Mononuclear cell (primary cell): Measurements from ENCODE around the gene PPM1N. TPM values are rescaled to one million over a fixed set of nuclear protein-coding genes. Genes with fewer than 3 reads are reported as not detected.

Experiments
- H3K27me3 ChIP-seq: 2 replicates; pipeline ENCODE4 v1.6.0; 2011; ENCODE audit warnings: low read length, control low read depth; ENCODE audit not compliant: insufficient read depth
- H3K4me1 ChIP-seq: 2 replicates; pipeline ENCODE4 v1.5.1; 2011; ENCODE audit warnings: mild to moderate bottlenecking, low read length, control low read depth; ENCODE audit not compliant: insufficient read depth
- H3K4me3 ChIP-seq: 2 replicates; pipeline ENCODE4 v1.5.1; 2011; ENCODE audit warnings: mild to moderate bottlenecking, low read length, moderate library complexity
- H3K9me3 ChIP-seq: 2 replicates; pipeline ENCODE4 v1.5.1; 2011; ENCODE audit warnings: low read depth, mild to moderate bottlenecking, control low read depth, low read length
- total RNA-seq: library from RNA; depleted of rRNA; stranded (reverse); fragments of >200 nt; gene quantifications from one replicate; pipeline ENCODE4 v1.2.3, GENCODE V29; 2012

PPM1N gene
- total RNA-seq, 1 donor = 4.3 TPM

DNA sequence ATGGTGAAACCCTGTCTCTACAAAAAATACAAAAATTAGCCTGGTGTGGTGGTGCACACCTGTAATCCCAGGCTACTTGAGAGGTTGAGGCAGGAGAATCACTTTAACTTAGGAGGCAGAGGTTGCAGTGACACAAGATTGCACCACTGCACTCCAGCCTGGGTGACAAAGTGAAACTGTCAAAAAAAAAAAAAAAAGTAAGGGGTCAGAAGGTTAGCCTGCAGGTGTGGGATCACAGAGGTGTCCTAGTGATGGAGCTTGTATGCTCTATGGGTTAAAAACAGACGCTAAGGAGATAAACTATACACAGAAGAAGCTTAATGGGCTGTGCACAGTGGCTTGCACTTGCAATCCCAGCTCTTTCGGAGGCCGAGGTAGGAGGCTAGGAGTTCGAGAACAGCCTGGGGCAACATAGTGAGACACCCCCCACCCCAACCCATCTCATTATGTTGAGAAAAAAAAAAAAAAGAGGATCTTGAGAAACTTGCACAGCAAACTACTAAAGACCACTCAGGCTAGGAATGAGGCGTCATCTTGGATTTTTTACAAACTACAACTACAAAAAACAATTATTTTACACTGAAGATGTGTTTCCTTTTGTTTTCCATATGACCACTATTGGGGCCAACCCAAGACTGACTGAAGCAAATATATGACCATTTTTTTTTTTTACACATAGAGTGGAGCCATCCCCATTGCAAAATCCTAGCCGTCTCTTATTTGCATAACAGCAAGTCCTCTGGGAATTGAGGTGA lies 22.5 kb upstream of the PPM1N start:
- no peak overlapping the region for H3K4me3 ChIP-seq
- peaks cover 40% of the 10 kb centered on the region for H3K27me3 ChIP-seq
- no peaks in the 10 kb centered on the region for H3K9me3 ChIP-seq
- peaks cover 30% of the 10 kb centered on the region for H3K4me1 ChIP-seq

DNA sequence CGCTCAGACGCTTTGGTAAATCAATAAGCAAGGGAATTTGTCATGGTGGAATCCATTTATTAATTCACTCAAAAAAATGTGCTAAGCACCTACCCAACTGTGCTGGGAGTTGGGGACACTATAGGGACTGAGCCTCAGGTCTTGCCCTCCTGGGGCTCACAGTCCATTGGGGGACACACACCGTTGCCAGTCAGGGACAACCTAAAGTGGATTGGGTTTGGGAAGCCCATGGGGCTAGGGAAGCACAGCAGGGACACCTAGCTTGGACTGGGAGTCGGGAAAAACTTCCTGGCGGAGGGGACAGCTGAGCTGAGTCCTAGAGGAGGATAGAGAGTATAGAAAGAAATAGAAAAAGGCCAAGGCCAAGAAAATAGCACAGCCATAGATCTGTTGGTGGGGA lies 21.9 kb upstream of the PPM1N start:
- H3K4me3 ChIP-seq = no peak overlapping the region
- peaks cover 36% of the 10 kb centered on the region for H3K27me3 ChIP-seq
- no peaks in the 10 kb centered on the region for H3K9me3 ChIP-seq
- H3K4me1 ChIP-seq = peaks cover 29% of the 10 kb centered on the region

DNA sequence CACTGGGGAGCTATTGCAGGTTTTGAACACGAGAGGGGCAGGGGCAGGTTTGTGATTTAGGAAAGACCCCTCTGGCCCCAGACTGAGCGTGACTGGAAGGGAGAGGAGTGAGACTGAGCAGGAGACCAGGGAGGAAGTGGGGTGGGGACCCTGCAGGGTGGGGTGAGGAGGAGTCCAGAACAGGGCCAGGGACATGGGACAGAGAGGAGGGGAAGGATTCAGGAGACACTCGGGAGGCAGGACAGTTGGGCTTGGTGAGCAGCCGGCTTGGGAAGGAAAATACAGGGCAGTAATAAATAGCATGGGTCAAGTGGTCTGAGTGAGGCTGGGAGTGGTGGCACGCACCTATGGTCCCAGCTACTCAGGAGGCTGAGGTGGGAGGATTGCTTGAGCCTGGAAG lies 21.1 kb upstream of the PPM1N start:
- H3K27me3 ChIP-seq = peaks cover 27% of the 10 kb centered on the region
- peaks cover 25% of the 10 kb centered on the region for H3K4me1 ChIP-seq
- H3K9me3 ChIP-seq = no peaks in the 10 kb centered on the region
- no peak overlapping the region for H3K4me3 ChIP-seq

DNA sequence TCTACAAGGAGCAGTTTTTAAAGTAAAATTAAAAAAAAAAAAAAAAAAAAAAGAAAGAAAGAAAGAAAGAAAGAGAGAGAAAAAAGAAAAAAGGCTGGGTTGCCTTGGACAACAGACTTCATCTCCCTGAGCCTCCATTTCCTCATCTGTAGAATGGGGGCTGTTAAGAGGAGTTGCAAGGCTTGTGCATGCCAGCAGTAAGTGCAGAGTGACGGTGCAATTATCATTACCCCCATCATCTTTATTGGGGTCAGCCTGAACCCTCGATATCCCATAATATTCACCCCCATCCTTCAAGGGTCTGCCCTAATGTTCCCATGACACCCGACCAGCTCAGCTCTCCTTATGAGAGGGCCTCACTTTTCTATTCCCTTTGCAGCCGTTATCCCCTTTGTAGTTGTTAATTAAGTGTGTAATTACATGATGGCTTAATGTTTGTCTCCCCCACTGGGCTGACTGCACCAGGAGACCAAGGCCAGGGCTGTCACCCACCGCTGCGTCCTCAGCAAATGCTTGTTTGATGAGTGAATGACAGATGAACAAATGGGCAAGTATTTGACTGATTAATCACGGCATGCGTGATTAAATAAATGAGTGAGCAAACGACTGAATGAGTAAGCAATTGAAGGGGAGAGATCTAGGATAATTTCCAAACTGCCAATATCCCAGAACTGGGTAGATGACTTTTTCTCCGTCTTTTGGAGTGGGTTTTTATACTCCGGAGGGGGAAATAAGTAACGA lies 20.4 kb upstream of the PPM1N start:
- no peaks in the 10 kb centered on the region for H3K9me3 ChIP-seq
- H3K4me1 ChIP-seq = peaks cover 18% of the 10 kb centered on the region
- peaks cover 20% of the 10 kb centered on the region for H3K27me3 ChIP-seq
- no peak overlapping the region for H3K4me3 ChIP-seq

DNA sequence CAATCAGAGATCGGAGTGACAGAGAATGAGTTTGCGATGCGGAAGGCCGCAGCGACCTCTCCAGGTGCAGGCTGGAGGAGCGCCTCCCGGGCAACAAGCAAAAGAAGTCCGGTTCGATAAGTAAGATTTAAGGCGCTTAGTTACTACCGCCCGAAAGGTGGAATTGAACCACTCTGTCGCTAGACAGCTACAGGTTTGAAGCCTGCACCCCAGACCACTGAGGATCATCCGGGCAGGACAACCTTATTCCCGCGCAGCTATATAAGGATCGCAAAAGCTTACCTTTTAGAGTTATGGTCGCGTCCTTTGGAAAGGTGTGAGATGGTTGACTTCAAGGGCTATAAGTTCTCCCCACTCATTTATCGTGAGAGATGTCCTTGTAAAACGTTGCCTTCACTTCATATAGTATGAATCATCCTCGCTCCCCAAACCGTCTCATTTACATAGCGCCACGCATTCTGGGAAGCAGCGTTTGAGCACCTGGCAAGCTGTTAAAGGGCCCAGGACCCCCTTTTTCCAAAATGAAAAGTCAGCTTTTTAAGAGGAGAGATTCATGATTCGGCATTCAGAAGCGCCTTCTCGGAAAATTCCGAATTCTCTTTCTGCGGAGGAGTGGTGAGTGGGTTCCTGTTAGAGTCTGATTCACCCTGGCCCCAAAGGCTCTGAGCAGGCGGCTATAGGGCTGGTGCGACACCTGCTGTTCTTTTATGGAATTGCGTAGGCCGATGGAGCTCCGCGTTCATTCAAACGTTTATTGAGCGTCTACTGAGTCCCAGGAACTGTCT lies 19.6 kb upstream of the PPM1N start:
- H3K4me1 ChIP-seq = peaks cover 16% of the 10 kb centered on the region
- H3K27me3 ChIP-seq = peaks cover 14% of the 10 kb centered on the region
- peak overlapping the region; percentile 38 for H3K4me3 ChIP-seq
- no peaks in the 10 kb centered on the region for H3K9me3 ChIP-seq

DNA sequence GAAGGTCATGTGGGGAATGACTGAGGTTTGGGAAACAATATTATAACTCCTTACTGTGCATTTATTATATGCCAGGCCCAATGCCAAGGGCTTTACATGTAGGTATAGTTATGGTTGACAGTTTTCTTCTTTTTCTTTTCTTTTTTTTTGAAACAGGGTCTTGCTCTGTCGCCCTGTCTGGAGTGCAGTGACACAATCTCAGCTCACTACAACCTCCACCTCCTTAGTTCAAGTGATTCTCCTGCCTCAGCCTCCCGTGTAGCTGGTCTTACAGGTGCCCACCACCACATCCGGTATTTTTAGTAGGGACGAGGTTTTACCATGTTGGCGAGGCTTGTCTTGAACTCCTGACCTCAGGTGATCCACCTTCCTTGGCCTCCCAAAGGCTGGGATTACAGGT lies 15.2 kb upstream of the PPM1N start:
- H3K9me3 ChIP-seq = no peaks in the 10 kb centered on the region
- H3K4me1 ChIP-seq = peaks cover 13% of the 10 kb centered on the region
- no peaks in the 10 kb centered on the region for H3K27me3 ChIP-seq
- no peak overlapping the region for H3K4me3 ChIP-seq

DNA sequence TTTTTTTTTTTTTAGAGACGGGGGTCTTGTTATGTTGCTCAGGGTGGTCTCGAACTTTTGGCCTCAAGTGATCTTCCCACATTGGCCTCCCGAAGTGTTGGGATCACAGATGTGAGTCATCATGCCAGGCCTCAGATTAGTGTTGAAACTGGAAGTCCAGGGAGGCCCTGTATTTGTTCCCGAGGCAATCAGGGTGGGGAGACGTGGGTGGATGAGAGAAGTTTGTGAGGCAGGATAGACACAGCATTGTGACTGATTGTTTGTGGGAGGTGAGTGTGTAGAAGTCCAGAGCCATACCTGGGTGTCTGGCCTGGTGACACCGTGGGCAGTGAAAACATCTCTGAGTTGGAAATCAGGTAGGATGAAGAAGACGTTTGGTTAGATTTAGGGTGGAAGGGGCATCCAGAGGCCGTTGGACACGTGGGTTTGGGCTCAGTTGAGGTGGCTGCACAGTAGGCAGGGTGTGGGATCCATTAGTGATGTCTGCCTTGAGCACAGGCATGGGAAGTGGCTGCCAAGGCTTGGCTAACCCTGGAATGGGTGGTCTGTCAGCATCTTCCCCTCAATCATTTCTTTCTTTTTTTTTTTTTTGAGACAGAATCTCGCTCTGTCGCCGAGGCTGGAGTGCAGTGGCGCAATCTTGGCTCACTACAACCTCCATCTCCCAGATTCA lies 13.8 kb upstream of the PPM1N start:
- Histone ChIP-seq H3K4me3 (no peak overlapping the region), H3K4me1 (peaks cover 9% of the 10 kb centered on the region), H3K27me3 (no peaks in the 10 kb centered on the region), H3K9me3 (no peaks in the 10 kb centered on the region)

DNA sequence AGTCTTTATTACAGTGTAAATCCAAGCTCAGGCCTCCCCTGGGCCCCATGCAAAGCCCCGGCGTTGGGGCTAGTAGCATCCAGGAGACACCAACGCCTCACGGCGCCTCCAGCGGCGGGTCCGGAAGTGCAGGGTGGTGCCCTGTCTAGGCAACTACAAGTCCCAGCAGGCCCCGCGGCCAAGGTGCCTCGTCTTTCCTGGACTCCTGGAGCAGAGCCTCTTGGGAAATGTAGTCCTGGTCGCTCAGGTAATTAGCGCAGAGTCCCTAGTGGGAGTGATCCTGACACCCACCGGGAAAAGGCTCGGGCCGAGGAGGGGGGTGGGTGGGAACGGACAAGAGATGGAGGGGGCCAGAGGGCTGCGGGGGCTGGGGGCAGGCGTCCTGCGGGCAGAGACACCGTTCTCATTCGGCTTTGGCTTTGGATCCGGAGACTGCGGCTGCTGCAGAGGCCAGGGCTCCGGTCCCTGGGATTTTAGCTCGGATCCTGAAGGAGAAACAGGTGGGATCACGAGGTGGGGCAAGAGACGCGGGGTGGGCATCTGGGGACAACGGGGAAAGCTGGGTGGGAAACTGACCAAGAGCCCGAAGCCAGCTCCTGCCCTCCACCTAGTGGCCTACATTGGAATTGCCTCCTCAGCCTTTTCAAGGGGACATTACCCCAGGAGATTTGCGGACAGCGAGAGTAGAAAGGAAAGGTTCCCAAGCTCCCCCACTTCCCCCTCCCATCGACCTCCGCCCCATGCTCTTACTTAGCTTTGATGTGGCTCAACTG lies 12.8 kb upstream of the PPM1N start:
- H3K27me3 ChIP-seq = no peaks in the 10 kb centered on the region
- peaks cover 9% of the 10 kb centered on the region for H3K4me1 ChIP-seq
- H3K9me3 ChIP-seq = no peaks in the 10 kb centered on the region
- peak overlapping the region; percentile 51 for H3K4me3 ChIP-seq

DNA sequence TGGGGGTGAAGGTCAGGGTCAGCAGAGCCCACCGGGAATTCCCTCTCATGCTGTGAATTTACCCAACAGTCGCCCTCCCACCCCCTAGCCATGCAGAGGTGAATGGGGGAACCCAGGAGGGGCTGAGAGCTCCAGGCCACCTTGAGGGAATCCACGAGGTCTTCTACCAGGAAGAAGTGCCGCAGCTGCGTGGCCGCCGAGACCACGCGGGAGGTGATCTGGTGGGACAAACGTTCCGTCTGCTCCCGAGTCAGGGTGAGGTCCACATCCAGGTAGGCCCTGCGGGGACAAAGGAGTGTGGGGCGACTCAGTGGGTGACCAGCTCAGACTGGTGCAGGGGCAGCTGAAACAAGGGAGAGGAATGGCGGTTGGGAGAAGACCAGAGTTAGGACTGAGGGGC lies 9.5 kb upstream of the PPM1N start:
- Histone ChIP-seq H3K4me1 (peaks cover 25% of the 10 kb centered on the region), H3K4me3 (no peak overlapping the region), H3K9me3 (no peaks in the 10 kb centered on the region), H3K27me3 (peaks cover 3% of the 10 kb centered on the region)

DNA sequence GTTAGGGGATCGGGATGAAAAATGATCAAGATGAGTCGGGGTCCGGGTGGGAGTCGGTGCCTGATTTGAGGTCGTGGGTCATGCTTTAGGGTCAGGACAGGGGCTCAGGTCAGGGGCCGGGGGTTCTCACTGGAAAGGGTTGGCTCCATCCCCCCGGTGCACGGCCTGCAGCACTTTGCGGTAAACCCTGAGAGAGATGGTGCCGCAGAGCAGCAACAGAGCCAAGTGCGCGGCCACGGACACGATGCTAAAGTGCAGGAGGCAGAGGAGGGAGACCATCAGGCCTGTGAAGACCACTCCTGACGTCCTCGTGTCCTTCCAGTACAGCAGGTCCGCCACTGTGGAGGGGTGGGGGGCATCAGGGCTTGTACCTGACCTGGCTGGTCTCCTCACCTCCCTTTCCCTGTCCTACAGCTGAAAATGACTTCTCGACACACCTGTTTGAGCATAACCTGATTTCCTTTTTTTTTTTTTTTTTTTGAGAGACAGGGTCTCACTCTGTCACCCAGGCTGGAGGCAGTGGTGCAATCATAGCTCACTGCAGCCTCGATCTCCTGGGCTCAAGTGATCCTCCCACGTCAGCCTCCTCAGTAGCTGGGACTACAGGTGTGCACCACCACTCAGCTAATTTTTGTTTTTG lies 8.9 kb upstream of the PPM1N start:
- H3K4me3 ChIP-seq = no peak overlapping the region
- no peaks in the 10 kb centered on the region for H3K9me3 ChIP-seq
- peaks cover 25% of the 10 kb centered on the region for H3K4me1 ChIP-seq
- H3K27me3 ChIP-seq = peaks cover 3% of the 10 kb centered on the region

DNA sequence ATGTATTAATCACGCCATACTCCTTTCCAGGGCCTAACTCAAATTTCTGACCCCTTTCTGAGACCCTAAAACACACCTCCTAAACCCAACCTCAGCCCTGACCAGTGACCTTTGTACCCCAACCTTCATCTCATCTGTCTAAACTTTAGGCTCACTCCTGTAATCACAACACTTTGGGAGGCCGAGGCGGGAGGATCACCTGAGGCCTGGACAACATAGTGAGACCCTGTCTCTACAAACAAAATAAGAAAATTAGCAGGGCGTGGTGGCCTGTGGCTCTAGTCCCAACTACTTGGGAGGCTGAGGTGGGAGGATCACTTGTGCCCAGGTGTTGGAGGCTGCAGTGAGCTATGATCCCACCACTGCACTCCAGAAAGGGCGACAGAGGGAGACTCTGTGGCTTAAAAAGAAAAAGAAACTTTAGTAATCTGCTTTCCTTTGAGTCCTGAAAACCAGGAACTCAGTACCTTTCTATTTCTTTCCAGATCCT lies 6.1 kb upstream of the PPM1N start:
- H3K27me3 ChIP-seq = peaks cover 20% of the 10 kb centered on the region
- peaks cover 28% of the 10 kb centered on the region for H3K4me1 ChIP-seq
- no peaks in the 10 kb centered on the region for H3K9me3 ChIP-seq

DNA sequence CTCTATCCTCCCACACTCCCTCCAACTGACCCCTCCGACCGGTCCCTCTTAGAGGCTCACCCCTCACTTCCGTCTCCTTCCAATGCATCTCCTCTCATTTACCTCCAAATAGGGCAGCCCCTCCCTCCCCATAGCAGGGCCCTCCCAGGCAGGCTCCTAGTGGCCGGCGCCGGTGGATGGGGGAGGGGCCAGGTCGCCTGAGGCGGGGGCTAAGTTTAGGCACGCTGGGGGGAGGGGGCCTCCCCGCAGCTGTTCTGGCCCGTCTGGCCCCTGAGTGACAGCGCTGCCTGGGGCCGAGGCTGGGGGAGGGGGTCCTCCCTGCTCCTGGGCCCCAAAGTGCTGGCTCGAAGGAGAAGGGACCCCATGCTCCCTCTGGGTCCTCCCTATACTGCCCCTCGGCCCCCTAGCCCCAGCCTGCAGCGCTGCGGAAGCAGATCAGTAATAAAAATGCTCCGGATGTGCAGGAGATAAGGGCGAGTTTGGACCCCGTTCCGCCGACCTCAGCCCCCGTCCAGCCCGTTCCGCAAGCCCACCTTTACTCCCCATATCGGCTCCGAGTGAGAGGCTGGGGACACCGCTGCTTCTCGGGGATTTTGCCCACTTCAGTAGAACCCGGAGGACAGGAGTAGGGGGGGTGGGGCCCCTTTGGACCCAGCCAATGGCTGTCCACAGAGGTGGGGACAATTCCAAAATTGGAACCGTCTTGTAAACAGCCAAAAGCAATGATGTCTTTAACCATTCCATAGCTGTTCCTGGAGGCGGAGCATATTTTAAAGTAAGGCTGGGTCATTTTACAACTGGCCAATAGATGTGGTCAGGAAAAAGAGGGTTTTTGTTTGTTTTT lies 5.4 kb upstream of the PPM1N start:
- Histone ChIP-seq H3K27me3 (peaks cover 20% of the 10 kb centered on the region), H3K4me3 (peak overlapping the region; percentile 7), H3K9me3 (no peaks in the 10 kb centered on the region), H3K4me1 (peaks cover 34% of the 10 kb centered on the region)

More for the DNA sequence above, 6.1 kb upstream of the PPM1N start:
- H3K4me3 ChIP-seq = no peak overlapping the region

DNA sequence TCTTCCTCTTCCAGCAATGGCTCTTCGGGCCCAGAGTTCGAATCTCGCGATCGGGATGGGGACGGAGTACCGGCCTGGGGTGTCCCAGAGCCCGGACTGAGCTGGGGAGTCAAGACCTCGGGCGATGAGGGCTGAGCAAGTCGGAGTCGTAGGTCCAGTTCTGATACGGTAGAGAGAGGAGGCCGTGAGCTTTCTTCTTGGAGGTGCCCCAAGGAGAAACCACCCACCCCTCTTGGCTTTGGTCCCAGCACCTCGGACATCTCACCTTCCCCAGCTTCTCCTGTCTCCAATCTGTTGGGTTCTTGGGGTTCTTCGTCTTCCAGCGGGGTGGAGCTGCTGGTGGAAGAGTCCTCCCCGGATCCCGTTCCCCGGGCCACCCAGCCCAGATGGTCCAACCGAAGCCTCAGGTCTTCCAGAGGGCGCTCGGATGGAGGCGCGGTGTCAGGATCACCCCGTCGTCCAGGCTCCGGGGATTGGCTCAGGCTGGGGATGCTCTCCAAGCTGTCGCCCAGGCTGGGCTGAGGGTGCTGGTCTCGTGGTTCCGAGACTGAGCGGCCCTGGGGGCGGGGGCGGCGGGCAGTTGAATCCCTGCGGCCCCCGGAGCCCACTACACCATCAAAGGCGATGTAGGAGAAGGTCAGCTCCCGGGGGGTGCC lies 3.9 kb upstream of the PPM1N start:
- no peaks in the 10 kb centered on the region for H3K9me3 ChIP-seq
- H3K4me1 ChIP-seq = peaks cover 49% of the 10 kb centered on the region
- H3K4me3 ChIP-seq = no peak overlapping the region
- H3K27me3 ChIP-seq = peaks cover 24% of the 10 kb centered on the region
